NCI-H82 (cell line): ENCODE data around the gene CDYL2.

Experiments
- DNase-seq: peaks from one replicate; lab custom pipeline; 2025; lab: John Stamatoyannopoulos, UW

CDYL2 gene

GRCh38 chr16:80705596-80705995 is 98.8 kb downstream of the CDYL2 start:
- DNase-seq, result no peak

DNA sequence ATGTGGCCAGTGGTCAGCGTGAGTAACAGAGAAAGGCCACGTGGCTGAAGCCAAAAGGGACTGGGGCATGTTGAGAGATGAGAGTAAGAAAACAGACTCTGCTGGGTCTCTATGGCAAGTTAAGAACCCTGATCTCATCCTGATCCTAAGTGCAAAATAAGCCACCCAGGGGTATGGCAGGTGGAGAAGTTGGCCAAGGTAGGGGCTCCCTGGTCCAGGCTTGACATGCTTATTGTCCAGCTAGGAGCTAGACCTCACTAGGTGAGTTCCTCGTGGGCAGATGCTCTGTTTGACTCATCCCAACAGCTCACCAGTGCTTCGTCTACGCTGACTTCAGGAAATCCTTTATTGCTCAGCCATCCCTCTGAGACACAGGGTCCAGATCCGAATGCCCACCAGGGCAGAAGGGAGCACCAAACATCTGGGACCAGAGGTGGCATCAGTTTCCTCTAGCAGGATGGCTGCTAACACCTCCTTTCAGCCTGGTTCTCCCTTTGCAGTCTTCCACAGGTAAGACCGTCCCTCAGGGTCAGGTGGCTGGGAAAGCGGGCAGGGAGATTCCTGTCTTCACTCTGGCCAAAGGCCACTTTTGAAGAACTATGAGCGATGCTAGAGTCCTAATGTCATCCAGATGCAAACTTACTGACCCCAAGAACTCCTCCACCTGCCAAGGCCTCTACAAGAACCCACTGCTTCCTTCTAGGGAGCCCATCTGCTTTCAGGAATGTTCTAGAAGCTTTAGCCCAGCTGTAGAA is 99.5 kb downstream of the CDYL2 start:
- DNase-seq, result no peak

- DNase-seq, result no peak
Measured at GRCh38 chr16:80703131-80704071, 101.0 kb downstream of the CDYL2 start.

DNA sequence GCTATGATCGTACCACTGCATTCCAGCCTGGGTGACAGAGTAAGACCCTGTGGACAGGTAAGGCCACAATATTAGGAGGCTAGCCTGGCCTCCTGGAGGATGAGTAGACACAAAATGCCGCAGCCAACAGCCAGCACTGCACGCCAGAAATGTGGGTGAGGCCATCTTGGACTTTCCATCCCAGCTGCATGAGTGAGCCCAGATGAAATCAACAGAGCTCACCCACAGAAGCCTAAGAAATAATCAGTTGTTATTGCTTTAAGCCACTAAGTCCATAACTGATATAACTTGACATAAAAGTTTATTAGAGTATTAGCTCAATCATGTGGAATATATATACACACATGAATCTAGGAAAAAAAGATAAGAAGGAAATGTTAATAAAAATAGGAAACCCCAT is 101.7 kb downstream of the CDYL2 start:
- DNase-seq, result no peak

GRCh38 chr16:80700558-80700957 is 103.8 kb downstream of the CDYL2 start:
- no peak for DNase-seq

- DNase-seq, result no peak
Measured at GRCh38 chr16:80695020-80695419, 109.4 kb downstream of the CDYL2 start.

DNA sequence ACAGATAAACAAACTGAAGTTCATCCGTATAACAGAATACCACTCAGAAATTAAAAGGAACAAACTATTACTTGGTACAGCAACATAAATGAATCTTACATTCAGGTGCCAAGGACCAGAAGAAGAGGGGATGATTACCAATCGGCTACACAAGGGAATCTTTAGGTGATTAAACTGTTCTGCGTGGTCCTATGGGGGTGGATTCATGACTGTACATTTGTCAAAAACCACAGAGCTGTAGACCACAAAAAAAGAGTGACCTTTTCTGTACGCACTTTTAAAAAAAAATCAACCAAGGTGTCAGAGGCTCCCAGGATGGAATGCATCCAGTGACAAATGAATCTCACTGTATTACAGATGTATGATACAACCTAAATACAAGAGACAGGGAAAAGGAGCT is 110.8 kb downstream of the CDYL2 start:
- no peak for DNase-seq

DNA sequence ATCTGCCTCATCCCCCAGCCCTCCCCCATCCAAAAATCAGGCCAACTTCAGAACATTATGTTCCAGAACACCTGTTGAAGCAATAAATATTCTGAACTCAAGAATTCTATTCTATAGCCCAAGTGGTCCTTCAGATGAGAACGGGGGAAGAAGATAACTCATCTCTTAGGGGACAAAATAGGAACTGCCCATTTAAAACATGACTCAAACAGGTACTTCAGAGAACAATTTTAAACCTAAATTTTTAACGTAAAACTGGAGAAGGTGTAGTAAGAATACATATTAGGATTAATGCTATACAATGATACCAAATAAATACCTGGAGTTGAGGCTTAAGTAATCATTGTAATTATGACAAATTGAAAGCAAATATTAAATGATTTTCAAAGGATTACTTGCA is 112.1 kb downstream of the CDYL2 start:
- no peak for DNase-seq

GRCh38 chr16:80691111-80691741 is 113.2 kb downstream of the CDYL2 start:
- DNase-seq, result no peak

GRCh38 chr16:80689487-80689886 is 114.9 kb downstream of the CDYL2 start:
- no peak for DNase-seq

- DNase-seq, result no peak
Measured at GRCh38 chr16:80687606-80688005, 116.8 kb downstream of the CDYL2 start.

DNA sequence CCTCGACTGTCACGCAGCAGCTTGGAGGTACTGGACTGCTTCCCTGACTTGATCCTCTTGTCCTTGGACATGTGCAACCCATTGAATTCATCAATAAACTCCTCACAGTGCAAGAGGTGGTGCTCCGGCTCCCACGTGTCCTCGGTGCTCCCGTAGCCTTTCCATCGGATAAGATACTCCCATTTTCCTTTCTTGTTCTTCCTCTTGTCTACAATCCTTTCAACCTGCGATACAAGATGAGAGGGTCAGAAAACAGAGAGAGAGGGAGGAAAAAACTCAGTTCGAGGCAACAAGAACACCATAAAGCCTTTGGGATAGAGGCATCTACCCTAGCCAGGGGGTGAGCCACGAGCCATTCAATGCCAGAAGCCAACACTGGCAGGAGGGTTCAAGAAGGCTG is 119.5 kb downstream of the CDYL2 start:
- no peak for DNase-seq

GRCh38 chr16:80684136-80684765 is 120.1 kb downstream of the CDYL2 start:
- no peak for DNase-seq

GRCh38 chr16:80683646-80684045 is 120.8 kb downstream of the CDYL2 start:
- DNase-seq, result no peak

GRCh38 chr16:80682421-80683070 is 121.9 kb downstream of the CDYL2 start:
- DNase-seq, result no peak

DNA sequence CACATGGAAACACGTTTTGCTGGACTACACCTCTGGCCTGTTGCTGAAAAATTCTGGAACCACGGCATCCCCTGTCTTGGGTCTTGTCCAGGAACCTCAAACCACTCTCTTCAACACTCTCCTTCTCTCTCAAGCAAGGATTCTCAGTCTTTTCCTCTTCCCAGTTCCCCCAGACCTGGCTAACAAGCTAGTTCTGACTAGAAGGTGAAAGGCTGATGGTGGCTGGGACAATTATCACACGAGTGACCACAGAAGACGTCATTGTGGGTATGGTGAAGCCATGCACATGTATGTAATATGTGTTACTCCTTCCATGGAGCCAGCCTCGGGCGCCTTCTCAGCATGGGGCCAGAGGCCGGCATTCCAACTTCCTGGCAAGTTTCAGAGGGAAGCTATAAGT is 123.0 kb downstream of the CDYL2 start:
- DNase-seq, result no peak

- no peak for DNase-seq
Measured at GRCh38 chr16:80680839-80681238, 123.6 kb downstream of the CDYL2 start.

- DNase-seq, result no peak
Measured at GRCh38 chr16:80680046-80680445, 124.4 kb downstream of the CDYL2 start.

- no peak for DNase-seq
Measured at GRCh38 chr16:80674884-80675283, 129.5 kb downstream of the CDYL2 start.

DNA sequence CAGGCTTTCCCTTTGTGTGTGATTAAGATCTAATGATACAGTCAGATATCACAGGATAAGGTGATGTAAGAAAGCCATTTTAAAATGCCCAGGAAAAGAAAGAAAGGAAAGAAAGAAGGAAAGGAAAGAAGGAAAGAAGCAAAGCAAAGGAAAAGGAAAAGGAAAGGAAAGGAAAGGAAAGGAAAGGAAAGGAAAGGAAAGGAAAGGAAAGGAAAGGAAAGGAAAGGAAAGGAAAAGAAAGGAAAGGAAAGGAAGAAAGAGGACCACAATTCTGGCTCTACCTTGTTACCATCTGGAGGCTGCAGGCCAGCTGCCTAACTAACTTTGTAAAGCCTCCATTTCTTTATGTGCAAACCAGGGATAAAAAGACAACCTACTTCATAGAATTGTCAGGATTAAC is 132.0 kb downstream of the CDYL2 start:
- DNase-seq, result no peak

DNA sequence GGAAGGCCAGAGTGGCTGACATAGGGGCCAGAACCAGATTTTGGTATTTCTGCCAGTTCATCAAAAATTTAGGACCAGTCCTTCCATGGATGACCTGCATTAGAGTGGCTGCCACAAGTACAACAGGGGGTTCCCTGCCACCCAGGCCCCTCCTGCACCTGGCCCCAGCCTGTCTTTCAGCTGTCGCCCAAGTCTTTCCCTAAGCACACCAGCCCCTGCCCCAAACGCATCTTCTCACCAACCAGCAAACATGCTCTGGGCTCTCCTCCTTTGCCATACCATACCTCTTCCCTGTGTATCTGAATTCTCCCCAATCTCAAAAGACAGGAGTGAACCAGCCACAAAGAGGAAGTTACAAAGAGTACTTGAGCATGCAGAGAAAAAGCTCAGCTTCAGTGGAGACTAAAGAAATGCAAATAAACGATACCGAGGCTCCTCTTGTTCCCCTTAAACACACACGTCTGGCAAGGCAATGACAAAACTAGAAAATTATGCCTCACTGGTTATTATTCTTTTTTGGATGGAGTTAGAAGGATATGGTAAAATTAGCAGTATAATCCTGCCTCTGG is 133.0 kb downstream of the CDYL2 start:
- DNase-seq, result no peak
